GM18508 (cell line): Measurements from ENCODE around the gene EEF1AKMT2.
A peak's percentile ranks its signal among the peaks of the same experiment; 100 is the strongest.
"Not testable (repeated sequence)": the region's sequence is repeated elsewhere in the genome, so short reads cannot be mapped to it uniquely, and the experiment has no call there.

Experiments
- ATAC-seq: cut with Tn5 transposase; IDR thresholded peaks from one replicate; pipeline ENCODE4 v1.9.1; 2021; ENCODE audit warnings: moderate number of reproducible peaks; ENCODE audit not compliant: insufficient read depth, unreplicated experiment

EEF1AKMT2 gene

DNA sequence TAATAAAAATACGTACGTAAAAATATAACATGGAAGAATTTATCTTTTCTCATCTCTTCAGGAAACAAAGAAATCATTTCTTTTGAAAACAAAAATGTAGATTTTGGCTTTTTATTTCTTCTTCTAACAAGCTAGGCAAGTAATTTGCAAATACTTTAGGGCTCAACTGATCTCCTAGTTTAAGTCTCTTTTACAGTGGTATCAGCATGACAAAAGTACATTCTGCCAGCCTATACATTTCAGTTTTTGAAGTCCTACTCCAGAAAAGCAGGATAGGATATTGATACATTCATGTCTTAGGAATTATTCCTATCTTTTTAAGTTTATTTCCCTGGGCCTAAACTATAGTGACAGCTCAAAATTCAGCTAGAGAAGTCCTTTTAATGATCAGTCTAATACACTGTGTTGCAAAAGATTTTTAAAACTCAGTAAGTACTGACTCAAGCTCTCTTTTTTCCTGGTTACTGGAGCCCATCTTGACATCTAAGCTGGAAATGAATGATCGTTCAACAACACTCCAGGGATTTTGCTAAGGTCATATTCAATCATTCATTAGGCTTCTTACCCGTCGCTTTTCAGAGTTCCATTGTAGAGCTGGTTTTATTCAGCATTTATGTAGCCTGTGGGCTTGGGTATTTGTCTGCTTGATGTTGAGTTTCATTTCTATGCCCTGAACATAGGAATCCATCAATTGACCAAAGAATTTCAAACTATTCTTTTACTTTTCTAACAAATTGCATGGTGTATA, 35.4 kb downstream of the EEF1AKMT2 start:
- ATAC-seq, result no peak

DNA sequence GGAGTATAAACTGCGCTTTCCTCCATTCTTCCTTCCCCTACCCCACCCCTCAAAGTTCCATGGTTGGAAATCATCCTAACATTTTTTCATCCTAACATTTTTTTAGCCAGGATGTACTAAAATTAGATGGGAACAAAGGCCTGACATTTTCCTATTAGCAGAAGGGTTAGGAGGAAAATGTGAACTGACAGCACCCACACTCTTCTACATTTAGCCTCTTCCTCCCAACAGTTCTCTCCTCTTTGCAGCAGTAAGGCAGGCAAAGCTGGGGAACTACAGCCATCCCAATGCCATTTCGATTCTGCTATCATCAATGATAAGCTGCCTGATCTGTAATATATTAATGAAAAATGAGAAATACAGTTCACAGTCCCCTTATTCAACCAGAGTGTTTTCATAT, 36.1 kb downstream of the EEF1AKMT2 start:
- ATAC-seq, result no peak

DNA sequence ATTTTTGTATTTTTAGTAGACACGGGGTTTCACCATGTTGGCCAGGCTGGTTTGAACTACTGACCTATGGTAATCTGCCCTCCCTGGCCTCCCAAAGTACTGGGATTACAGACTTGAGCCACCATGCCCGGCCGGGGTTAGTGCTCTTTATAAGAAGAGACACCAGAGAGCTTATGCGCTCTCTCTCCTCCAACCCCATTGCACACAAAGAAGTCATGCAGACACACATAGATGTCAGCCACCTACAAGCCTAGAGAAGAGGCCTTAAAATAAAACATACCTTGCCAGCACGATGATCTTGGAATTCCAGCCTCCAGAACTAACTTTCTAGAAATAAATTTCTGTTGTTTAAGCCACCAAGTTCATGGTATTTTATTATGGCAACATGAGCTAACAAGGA, 37.5 kb downstream of the EEF1AKMT2 start:
- ATAC-seq, result no peak

DNA sequence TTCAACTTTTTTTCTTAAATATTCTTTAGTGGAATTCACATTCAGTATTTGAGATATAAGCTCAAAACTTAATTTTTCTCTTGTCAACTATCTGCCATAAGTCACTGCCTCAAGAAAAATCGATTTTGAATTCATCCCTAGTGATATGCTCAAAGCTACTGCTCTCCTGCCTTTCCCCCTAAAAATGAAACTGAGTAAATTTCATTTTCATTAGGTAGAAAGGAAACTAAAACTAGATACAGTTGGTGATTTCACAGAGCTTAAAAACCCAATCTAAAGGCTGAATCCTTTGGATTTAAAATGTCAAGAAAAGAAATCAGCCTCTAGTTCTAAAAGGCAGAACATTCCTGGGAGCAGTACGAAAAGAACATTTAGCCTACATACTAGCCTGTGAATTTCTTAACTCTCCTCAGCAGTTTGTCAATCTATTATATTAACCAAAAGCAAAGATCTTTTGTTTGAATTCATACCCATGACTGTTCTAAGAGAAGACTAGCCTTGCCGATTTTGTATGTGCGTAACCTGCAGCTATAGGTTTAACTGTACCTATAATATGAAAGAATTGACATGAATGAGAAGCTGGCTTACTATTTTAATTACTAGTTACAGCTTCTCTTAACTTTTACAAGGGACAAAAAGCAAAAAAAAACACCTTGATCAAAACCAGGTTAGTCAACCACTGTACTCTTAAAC, 42.6 kb downstream of the EEF1AKMT2 start:
- ATAC-seq, result no peak

DNA sequence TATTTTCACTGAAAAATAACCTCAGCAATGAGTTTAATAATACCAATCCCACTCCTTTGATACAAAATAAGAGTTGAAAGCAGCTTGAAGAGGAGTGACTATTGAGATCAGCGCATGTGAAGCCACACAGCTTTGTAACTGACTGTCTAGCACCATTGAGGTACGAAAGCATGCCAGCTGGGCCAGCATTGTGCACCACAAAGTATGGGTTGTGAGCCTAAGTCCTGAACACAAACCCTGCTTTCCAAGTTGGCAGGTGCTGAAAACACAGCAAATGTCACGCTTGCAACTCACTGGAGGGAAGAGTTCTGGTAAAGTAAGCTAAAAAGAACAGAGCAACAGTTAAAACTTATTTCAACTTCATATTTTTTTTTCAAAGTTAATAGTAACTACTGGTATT, 43.5 kb downstream of the EEF1AKMT2 start:
- no peak for ATAC-seq

DNA sequence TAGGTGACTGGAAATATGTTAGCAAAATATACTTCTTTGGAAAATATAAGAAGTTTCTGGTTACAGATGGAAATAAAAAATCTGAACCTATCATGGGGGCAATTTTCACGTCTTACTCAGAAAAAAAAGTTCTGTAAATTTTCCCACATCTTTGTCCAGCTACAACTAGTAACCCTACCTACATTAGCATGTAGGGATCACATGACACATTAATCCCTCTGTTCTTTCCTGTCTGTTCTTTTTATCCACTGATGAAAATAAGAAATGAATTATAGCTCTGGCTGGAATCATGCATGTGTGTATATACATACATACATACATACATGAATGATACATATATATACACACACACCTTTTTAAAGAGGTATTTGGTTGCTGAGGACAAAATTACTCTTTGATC, 43.9 kb downstream of the EEF1AKMT2 start:
- no peak for ATAC-seq

DNA sequence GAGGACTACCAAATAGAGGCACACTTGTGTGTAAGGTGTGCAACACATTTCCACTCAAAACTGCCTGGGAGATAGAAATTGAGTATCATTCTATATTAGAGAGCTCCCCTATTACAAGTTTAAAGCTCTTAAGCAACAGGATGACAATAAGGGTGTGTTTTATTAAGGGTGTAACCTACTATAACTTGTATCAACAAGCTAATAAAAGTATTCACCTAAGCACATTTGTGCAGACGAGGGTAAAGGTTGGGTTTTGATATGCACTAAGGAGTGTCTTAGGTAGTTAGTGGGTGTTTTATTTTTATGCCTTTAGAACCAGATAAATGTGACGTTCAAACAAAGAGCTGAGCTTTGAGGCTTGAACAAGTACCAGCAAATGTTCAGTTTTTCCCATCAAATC, 44.7 kb downstream of the EEF1AKMT2 start:
- no peak for ATAC-seq

DNA sequence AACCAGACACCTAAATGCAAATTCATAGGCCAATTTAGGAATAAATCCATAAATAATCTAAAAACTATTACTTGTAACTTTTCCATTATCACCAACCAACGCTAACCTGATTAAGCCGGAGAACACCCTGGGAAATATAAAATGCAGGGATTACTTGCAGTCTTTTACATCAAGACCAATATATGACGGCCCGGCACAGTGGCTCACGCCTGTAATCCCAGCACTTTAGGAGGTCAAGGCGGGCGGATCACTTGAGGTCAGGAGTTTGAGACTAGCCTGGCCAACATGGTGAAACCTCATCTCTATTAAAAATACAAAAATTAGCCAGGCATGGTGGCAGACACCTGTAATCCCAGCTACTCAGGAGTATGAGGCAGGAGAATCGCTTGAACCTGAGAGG, 45.2 kb downstream of the EEF1AKMT2 start:
- ATAC-seq, result not testable (repeated sequence)

DNA sequence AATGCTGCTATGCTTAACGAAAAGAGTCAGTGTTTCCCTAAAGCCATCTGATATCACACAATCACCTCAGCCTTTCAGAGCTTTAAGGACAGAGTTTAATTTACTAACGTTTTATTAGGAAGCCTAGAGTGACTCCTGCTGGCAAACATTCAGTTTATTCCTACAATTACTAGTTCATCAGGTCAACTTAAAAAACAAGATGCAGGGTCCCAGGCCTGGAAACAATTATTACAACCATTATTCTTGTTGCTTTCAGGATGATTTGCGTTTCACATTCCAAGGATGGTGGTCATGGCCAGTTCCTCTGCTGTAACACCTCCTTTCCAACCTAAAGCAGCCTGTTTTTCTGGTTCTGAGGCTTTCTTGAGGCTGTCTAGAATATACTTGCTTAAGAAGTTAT, 46.0 kb downstream of the EEF1AKMT2 start:
- ATAC-seq, result no peak

DNA sequence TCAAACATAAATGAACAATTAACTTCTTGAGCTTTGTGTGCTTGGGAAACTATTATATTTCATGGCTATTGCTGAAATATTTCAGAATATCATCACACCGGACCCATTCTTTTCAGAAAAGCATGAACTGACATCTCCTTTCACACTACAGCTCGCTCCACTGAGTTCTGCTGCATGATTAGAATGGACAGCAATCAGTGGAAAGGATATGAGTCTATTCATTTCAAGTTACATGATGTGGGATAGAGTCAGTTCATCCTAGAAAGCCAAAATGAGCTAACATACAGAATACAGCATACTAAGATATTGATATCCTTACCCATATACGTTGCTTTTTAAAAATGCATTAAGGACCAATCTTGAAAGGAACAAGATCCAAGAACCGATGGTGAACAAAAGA, 46.4 kb downstream of the EEF1AKMT2 start:
- ATAC-seq, result no peak

DNA sequence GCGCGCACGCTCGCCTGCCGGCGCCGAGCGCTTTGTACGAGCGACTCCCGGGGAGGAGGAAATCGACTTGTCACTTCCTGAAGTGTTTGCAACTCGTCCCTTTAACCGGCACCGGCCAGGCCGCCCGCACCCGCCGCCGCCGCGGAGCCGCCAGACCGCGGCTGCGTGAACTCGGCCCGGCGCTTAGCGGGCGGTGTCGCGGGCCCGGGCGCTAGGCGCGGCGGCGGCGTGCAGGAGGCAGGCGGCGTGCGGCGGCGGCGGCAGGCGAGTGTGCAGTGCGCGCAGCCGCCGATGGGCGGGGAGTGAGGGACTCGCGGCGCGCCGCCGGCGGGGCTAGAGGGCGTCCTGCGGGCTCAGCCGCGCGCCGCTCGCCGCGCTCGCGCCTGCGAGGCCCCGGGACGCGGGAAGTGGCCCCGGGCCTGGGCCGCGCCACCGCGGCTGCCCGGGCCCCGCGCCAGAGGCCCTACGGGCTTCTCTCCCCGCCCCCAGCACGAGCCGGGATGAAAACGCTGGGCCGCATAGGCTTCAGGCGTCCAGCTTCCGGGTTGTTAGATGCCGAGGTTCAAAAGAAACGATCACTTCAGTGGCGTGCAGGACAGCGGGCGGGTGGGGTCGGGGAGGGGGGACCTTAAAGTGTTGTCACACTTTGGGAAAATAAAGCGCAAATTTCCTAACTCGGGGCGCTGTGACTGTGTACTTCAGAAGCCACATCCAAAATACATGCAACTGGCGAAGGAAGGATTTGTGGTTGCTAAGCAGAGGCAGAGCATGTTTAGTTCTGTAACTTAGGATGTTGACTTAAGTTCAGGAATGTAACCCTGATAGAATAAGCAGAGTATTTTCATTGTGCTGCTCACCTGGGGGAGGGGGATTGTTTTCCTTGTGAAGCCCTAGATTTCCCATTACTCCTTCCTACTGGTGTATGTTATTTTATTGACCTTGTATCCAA, 47.3 kb downstream of the EEF1AKMT2 start, which contains the start of gene FAM53B:
TSS of gene FAM53B (minus strand) at position 277 of the 949 bp plus-strand sequence. CDS start 37,665 bp downstream, outside the sequence.
- ATAC-seq, result no peak

DNA sequence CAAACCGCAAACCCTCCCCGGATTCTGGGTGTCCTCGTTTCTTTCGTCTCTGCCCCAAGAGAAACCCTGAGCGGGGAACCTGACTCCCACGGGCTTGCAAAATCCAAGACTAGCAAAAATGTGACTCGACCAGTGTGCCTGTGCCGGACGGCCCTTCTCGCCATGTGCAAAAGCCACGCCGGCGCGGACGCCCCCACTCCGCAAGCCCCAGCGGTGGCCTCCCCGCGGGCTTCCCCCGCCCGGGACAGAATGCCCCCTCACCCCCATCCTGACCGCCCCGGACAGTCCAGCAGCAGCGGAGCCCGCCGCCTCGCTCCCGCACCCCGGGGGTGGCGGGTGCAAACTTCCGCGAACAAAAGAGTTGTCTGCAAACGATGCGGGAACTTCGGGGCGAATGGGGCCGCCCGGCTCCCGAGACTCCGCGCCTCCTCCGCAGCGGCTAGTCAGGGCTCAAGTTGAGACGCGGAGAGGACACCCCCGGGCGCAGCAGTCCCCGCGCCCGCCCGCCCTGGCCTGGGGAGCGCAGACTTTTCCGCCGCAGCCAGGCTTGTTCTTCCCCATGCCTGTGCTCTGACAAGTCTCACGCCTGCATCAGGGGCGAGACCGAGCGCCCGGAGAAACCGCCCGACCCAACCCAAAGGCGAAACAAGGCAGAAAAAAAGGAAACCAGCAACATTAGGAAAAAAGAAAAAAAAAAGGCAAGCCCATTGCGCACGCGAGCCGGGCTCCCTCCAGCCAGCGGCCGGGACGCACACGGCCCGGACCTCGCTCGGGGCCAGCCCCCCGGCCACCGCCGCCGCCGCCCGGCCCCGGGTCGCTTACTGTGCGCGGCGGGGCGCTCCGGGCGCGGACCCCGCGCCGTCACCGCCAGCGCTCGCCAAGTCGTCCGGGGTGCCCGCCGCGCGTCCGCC, 48.2 kb downstream of the EEF1AKMT2 start:
- no peak for ATAC-seq

DNA sequence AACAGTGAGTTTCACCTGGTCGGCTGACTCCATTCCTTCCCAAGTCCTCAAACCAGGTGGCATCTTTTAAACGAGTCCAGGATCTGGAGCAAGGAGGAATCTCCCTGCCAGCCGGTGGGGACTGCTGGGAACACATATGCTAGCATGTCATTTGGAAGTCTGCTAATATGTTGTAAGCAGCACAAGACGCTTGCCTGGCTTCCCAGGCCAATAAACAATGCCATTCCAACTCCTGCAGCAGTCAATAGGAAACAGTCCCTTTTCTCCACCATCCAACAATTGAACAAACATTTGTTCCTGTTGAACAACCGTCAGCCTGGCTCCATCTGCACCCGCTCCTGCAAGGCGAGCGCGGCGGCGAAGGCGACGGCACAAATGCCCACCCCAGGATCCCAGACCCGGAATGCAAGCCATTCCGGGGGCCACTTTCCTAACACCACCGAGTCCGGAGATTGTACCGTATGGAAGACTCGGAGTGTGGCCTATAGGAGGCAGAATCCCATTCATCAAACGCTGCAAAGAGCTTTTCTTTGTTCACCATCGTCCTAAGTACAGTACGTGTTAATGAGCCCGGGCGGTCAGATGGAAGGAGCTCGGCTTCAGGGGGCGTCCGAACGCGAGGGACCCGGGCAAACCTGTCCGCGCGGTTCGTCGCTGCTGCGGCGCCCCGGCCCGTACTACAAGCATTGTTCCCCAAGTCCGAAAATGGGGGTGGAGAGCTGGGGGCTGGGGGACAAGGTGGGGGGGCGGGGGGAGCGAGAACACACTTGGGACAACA, 49.1 kb downstream of the EEF1AKMT2 start:
- no peak for ATAC-seq

DNA sequence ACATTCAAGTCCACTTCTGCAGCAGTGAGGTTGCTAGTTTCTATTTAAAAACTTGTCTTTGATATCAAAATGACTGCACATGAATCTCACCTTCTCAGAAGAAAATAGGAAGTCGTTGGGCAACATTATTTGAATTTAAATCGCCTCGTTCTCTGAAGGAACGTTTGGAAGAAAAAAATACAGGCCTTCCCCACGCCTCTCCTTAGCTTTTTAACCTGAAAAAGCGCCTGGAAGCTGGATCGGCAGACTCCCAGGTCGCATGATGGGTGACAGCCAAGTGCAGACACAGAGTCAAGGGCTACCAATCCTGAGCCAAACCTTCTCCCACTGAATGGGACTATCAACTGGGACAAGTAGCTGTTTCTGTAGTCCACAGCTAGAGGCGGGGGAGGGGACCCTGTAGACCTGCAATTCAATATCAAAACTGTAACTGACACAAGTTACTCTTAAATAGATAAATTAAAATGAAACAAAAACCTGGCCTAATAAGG, 49.7 kb downstream of the EEF1AKMT2 start:
- no peak for ATAC-seq

DNA sequence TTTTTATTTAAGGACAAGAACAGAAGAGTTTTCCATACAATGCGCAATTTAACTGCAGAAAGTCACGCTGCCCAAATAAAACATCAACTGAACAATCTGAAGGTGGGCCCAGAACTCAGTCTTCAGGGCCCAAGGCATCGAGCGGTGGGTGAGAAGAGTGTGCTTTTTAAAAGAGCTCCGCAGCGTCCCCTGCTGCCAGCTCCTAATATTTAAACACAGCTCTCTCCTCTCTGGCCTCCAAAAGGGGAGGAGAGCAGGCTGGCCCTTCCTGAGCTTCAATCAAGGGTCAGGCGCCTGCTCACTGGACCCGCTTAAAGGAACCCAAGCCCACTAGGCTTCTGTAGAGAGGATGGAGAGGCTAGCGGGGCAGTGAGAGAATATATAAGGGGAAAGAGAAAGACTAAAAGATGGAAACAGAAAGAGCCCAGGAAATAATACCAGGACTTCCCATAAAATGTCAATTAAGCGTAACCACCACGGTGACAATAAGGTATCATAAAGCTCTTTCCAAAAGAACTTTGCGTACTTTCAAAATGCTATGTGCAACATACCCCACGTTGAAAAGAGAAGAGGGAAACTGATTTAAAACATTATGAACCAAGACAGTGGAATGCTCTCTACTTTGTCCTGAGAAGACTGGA, 50.3 kb downstream of the EEF1AKMT2 start:
- ATAC-seq, result peak; percentile 33

DNA sequence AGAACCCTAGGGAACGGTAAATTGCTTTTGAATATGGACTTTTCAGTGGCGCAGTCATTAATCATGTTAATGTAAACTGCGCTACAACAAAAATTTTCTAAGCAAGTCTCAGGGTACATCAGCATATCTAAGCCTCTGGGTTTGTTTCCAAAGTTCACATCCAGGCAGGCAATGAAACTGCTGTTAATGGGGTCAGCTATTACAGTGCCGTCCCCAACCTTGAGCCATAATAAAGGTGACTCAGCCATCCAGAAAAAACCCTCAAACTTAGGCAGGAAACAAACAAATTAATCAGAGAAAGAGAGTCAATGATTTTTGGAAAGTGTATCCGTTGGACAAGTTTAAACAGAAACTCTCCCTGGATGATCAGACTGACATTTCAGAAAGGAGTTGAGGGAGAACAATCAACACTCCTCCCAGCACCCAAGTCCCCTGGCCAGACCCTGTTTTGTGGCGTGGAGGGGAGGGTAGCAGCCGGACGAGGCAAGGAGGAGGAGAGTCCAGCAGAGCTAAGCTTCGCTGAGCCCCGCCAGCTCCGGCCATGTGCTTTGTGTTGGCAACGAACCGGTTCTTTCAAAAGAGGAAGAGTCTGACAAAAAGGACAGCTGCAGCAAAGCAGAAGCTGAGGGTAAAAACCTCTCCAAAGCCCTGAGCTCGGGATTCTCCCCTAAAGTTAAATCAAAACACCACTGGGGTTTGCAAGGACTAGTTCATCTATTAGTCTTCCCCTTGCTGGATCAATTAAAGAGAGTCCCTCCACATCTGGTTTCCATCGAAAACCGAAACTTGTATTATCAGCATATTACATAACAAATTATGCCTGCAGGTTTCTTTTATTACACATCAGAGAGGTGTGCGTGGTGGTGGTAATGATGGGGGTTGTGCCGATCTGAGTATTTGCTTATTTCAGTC, 51.1 kb downstream of the EEF1AKMT2 start:
- ATAC-seq, result peak; percentile 25

DNA sequence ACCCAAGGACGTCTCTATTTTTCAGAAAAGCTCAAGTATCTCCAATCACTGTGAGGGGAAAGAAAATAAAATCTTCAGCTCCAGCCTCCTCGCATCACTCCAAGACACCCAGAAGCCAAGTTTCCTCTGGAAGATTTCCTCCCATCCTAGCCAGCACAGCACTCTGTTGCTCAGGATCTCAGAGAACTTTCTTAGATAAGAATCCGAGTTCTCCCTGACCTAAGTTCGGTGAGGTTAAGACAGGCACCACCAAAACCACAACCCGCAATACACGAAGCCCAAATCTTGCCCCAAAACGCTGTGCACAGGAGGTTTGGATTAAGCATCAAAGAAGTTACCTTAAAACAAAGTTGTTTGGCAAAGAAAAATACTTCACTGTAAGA, 51.7 kb downstream of the EEF1AKMT2 start:
- no peak for ATAC-seq
